Neural crest cell (in vitro differentiated cells): ENCODE measurements around the gene ZBTB26. TPM values are rescaled to one million over a fixed set of nuclear protein-coding genes. Genes with fewer than 3 reads are reported as not detected.

Experiments
- DNase-seq: peaks from one replicate; pipeline ENCODE4 v3.0.0; 2021; ENCODE audit warnings: low read depth, mixed read lengths, low spot score
- H3K27ac Mint-ChIP-seq: one replicate; pipeline ENCODE4 v1.8.0; 2021; ENCODE audit warnings: mild to moderate bottlenecking, mixed read lengths; ENCODE audit not compliant: unreplicated experiment
- H3K27me3 Mint-ChIP-seq: 2 replicates; pipeline ENCODE4 v1.8.0; 2021; ENCODE audit warnings: low read depth, mild to moderate bottlenecking, mixed read lengths
- H3K36me3 Mint-ChIP-seq: 2 replicates; pipeline ENCODE4 v1.8.0; 2021; ENCODE audit warnings: low read depth, mild to moderate bottlenecking, mixed read lengths
- H3K4me1 Mint-ChIP-seq: 2 replicates; pipeline ENCODE4 v1.8.0; 2021; ENCODE audit warnings: mixed read lengths
- H3K4me3 Mint-ChIP-seq: one replicate; pipeline ENCODE4 v1.8.0; 2021; ENCODE audit warnings: mild to moderate bottlenecking, mixed read lengths
- H3K9me3 Mint-ChIP-seq: 2 replicates; pipeline ENCODE4 v1.8.0; 2021; ENCODE audit warnings: mixed read lengths
- total RNA-seq: library from RNA; stranded (reverse); gene quantifications from 2 replicates; pipeline ENCODE4 v1.2.1, GENCODE V29; 2021
- TF ChIP-seq, protein P1 (sequence below): fragments of 200-600 bp; sonication (generic); conservative IDR thresholded peaks from 2 replicates; pipeline ENCODE4 v1.5.0; 2021; ENCODE audit warnings: antibody characterized with exemption, mild to moderate bottlenecking

The ZBTB26 gene
- total RNA-seq, 1 donor from 2014 or later, result 13.2 TPM

- no peak for DNase-seq
- TF ChIP-seq, protein P1, sequence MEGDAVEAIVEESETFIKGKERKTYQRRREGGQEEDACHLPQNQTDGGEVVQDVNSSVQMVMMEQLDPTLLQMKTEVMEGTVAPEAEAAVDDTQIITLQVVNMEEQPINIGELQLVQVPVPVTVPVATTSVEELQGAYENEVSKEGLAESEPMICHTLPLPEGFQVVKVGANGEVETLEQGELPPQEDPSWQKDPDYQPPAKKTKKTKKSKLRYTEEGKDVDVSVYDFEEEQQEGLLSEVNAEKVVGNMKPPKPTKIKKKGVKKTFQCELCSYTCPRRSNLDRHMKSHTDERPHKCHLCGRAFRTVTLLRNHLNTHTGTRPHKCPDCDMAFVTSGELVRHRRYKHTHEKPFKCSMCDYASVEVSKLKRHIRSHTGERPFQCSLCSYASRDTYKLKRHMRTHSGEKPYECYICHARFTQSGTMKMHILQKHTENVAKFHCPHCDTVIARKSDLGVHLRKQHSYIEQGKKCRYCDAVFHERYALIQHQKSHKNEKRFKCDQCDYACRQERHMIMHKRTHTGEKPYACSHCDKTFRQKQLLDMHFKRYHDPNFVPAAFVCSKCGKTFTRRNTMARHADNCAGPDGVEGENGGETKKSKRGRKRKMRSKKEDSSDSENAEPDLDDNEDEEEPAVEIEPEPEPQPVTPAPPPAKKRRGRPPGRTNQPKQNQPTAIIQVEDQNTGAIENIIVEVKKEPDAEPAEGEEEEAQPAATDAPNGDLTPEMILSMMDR, result no peak
- Mint-ChIP-seq H3K4me3 (no peak overlapping the region), H3K4me1 (peaks cover 24% of the 10 kb centered on the region), H3K9me3 (no peaks in the 10 kb centered on the region), H3K27me3 (no peaks in the 10 kb centered on the region), H3K36me3 (no peaks in the 10 kb centered on the region), H3K27ac (no peak overlapping the region)
These were observed 23.0 kb upstream of the ZBTB26 start for GRCh38 chr9:122954253-122954691.

GRCh38 chr9:122951056-122951455, 19.7 kb upstream of the ZBTB26 start:
- no peak for DNase-seq
- Mint-ChIP-seq H3K36me3 (no peaks in the 10 kb centered on the region), H3K4me1 (peaks cover 40% of the 10 kb centered on the region), H3K9me3 (no peaks in the 10 kb centered on the region), H3K27me3 (no peaks in the 10 kb centered on the region), H3K27ac (no peak overlapping the region), H3K4me3 (no peak overlapping the region)
- TF ChIP-seq, protein P1, result no peak

GRCh38 chr9:122950263-122950662, 19.0 kb upstream of the ZBTB26 start:
- DNase-seq, result no peak
- Mint-ChIP-seq H3K36me3 (peaks cover 3% of the 10 kb centered on the region), H3K4me1 (peaks cover 48% of the 10 kb centered on the region), H3K27ac (no peak overlapping the region), H3K9me3 (no peaks in the 10 kb centered on the region), H3K27me3 (no peaks in the 10 kb centered on the region), H3K4me3 (no peak overlapping the region)
- TF ChIP-seq, protein P1, result no peak

GRCh38 chr9:122949696-122950095, 18.4 kb upstream of the ZBTB26 start:
- TF ChIP-seq, protein P1, result no peak
- no peaks in the 10 kb centered on the region for H3K9me3 Mint-ChIP-seq
- no peak overlapping the region for H3K4me3 Mint-ChIP-seq
- no peak for DNase-seq
- H3K36me3 Mint-ChIP-seq, result peaks cover 4% of the 10 kb centered on the region
- H3K27ac Mint-ChIP-seq, result no peak overlapping the region
- peaks cover 49% of the 10 kb centered on the region for H3K4me1 Mint-ChIP-seq
- H3K27me3 Mint-ChIP-seq, result no peaks in the 10 kb centered on the region

DNA sequence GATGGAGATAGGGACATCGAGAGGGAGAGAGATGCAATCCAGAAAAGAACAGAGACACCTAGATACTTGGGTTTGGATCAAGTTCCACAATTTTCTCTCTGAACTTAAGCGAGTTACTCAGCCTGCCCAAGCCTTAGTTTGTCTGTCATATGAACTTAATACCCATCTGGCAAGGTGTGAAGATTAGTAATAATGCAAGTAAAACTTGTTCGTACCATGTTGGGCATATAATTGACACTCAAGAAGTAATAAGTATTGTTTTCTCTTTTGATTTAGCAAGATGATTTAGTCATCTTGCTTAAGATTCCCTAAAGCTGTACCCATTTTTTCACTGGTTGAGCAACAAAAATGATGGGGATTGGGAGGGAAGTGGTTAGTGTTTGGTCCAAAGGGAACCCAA, 17.0 kb upstream of the ZBTB26 start:
- no peak overlapping the region for H3K27ac Mint-ChIP-seq
- no peaks in the 10 kb centered on the region for H3K9me3 Mint-ChIP-seq
- no peak for DNase-seq
- TF ChIP-seq, protein P1, result no peak
- no peak overlapping the region for H3K4me3 Mint-ChIP-seq
- H3K27me3 Mint-ChIP-seq, result no peaks in the 10 kb centered on the region
- peaks cover 41% of the 10 kb centered on the region for H3K4me1 Mint-ChIP-seq
- H3K36me3 Mint-ChIP-seq, result peaks cover 4% of the 10 kb centered on the region

DNA sequence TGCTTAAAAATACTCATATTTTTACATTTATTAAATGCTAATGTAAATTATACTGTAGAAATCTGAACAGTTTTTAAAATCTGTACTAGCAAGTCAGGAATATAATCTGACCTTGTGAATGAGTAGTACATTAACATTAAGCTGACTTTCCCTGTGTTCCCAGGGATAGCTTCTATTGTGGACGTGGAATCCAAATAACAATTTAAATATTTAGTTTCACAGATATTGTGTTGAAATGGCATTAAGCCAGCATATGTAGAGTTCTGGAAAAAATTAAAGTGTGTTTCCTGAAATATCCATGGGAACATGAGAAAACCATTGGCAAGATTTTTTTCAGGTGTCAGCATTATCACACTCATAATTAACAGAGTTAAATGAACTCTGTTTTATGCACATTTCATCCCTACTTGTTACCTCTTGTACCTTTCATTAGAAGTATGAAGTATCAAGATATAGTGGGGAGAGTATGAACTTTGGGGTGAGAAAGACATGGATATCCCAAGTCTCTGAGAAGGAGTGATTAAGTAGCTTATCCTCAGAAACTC, 15.2 kb upstream of the ZBTB26 start:
- DNase-seq, result no peak
- no peaks in the 10 kb centered on the region for H3K9me3 Mint-ChIP-seq
- H3K36me3 Mint-ChIP-seq, result peaks cover 4% of the 10 kb centered on the region
- peaks cover 50% of the 10 kb centered on the region for H3K4me1 Mint-ChIP-seq
- TF ChIP-seq, protein P1, result no peak
- no peak overlapping the region for H3K4me3 Mint-ChIP-seq
- H3K27ac Mint-ChIP-seq, result no peak overlapping the region
- H3K27me3 Mint-ChIP-seq, result no peaks in the 10 kb centered on the region
